Measurements from ENCODE around the gene RPL37A. TPM values are rescaled to one million over a fixed set of nuclear protein-coding genes. Genes with fewer than 3 reads are reported as not detected.

Gene RPL37A
- total and polyA plus RNA-seq, 9 of the 15 experiments (the other 6 are each of a cell fraction or from before 2014, with no cell fraction given), result 1,938 to 3,349 (median 2,436) TPM

DNA sequence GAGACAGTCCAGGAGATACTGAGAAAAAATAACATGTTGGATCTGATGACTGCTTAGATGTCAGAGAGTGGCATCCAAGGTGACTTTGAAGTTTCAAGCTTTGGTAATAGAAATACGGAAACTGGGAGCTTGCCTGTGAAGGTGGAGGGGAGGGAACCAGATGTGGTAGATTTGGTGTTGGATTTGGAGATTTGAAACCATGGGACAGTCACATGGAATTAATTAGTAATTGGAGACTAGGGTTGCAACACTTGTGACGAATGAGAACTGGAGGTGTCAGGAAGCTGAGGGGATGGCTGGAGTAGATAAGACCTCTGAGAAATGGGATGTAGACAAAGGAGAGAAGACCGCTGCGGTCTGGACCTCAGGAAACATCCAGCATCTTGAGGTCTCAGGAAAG lies 46.7 kb downstream of the RPL37A start (continued):
- TF ChIP-seq CHCHD3 (CRISPR knock-in tag; IDR thresholded peaks at IDR 0.05), result no peak
- TF ChIP-seq GABPA (tag; conservative IDR thresholded peaks at IDR 0.05; ENCODE audit: low read depth), result peak; percentile 38; the same call in 1 of the 2 replicates
- TF ChIP-seq TEAD2 (tag; IDR thresholded peaks at IDR 0.05), result no peak
- TF ChIP-seq LEF1 (IDR thresholded peaks at IDR 0.05), result no peak
- no peak for TF ChIP-seq TBL1XR1 (IDR thresholded peaks at IDR 0.05; ENCODE audit: low read length in 2 of 2)
- TF ChIP-seq, protein P1, sequence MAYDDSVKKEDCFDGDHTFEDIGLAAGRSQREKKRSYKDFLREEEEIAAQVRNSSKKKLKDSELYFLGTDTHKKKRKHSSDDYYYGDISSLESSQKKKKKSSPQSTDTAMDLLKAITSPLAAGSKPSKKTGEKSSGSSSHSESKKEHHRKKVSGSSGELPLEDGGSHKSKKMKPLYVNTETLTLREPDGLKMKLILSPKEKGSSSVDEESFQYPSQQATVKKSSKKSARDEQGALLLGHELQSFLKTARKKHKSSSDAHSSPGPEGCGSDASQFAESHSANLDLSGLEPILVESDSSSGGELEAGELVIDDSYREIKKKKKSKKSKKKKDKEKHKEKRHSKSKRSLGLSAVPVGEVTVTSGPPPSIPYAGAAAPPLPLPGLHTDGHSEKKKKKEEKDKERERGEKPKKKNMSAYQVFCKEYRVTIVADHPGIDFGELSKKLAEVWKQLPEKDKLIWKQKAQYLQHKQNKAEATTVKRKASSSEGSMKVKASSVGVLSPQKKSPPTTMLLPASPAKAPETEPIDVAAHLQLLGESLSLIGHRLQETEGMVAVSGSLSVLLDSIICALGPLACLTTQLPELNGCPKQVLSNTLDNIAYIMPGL (CRISPR knock-in tag; IDR thresholded peaks at IDR 0.05), result no peak
- TF ChIP-seq LCOR (CRISPR knock-in tag; IDR thresholded peaks at IDR 0.05), result no peak
- TF ChIP-seq, protein P2, sequence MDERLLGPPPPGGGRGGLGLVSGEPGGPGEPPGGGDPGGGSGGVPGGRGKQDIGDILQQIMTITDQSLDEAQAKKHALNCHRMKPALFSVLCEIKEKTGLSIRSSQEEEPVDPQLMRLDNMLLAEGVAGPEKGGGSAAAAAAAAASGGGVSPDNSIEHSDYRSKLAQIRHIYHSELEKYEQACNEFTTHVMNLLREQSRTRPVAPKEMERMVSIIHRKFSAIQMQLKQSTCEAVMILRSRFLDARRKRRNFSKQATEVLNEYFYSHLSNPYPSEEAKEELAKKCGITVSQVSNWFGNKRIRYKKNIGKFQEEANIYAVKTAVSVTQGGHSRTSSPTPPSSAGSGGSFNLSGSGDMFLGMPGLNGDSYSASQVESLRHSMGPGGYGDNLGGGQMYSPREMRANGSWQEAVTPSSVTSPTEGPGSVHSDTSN (CRISPR knock-in tag; IDR thresholded peaks at IDR 0.05; ENCODE audit: low read depth), result no peak
- TF ChIP-seq, protein P2 (tag; conservative IDR thresholded peaks at IDR 0.05; ENCODE audit: low read depth), result peak; percentile 57
- TF ChIP-seq CBFA2T2 (conservative IDR thresholded peaks at IDR 0.05), result no peak
- no peak for TF ChIP-seq TRIM28 (IDR thresholded peaks at IDR 0.05)
- TF ChIP-seq ZNF41 (CRISPR knock-in tag; conservative IDR thresholded peaks at IDR 0.05), result no peak
- TF ChIP-seq KLF16 (IDR thresholded peaks at IDR 0.05), result no peak
- TF ChIP-seq, protein P3, sequence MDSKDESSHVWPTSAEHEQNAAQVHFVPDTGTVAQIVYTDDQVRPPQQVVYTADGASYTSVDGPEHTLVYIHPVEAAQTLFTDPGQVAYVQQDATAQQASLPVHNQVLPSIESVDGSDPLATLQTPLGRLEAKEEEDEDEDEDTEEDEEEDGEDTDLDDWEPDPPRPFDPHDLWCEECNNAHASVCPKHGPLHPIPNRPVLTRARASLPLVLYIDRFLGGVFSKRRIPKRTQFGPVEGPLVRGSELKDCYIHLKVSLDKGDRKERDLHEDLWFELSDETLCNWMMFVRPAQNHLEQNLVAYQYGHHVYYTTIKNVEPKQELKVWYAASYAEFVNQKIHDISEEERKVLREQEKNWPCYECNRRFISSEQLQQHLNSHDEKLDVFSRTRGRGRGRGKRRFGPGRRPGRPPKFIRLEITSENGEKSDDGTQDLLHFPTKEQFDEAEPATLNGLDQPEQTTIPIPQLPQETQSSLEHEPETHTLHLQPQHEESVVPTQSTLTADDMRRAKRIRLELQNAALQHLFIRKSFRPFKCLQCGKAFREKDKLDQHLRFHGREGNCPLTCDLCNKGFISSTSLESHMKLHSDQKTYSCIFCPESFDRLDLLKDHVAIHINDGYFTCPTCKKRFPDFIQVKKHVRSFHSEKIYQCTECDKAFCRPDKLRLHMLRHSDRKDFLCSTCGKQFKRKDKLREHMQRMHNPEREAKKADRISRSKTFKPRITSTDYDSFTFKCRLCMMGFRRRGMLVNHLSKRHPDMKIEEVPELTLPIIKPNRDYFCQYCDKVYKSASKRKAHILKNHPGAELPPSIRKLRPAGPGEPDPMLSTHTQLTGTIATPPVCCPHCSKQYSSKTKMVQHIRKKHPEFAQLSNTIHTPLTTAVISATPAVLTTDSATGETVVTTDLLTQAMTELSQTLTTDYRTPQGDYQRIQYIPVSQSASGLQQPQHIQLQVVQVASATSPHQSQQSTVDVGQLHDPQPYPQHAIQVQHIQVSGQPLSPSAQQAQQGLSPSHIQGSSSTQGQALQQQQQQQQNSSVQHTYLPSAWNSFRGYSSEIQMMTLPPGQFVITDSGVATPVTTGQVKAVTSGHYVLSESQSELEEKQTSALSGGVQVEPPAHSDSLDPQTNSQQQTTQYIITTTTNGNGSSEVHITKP (IDR thresholded peaks at IDR 0.05; ENCODE audit: partially characterized antibody), result no peak
- no peak for TF ChIP-seq EP400 (IDR thresholded peaks at IDR 0.05)
- no peak for TF ChIP-seq STAT5B (CRISPR knock-in tag; IDR thresholded peaks at IDR 0.05)
- TF ChIP-seq ZNF436 (CRISPR knock-in tag; IDR thresholded peaks at IDR 0.05), result no peak
- no peak for TF ChIP-seq ZBTB17 (CRISPR knock-in tag; IDR thresholded peaks at IDR 0.05)
- no peak for TF ChIP-seq SAP30 (IDR thresholded peaks at IDR 0.05; ENCODE audit: borderline replicate concordance, insufficient read depth, low read depth, low read length, poor library complexity, severe bottlenecking)
- no peak for TF ChIP-seq ESRRB (CRISPR knock-in tag; IDR thresholded peaks at IDR 0.05; ENCODE audit: borderline replicate concordance)
- no peak for TF ChIP-seq IRF2 (CRISPR knock-in tag; IDR thresholded peaks at IDR 0.05)
- TF ChIP-seq, protein P4, sequence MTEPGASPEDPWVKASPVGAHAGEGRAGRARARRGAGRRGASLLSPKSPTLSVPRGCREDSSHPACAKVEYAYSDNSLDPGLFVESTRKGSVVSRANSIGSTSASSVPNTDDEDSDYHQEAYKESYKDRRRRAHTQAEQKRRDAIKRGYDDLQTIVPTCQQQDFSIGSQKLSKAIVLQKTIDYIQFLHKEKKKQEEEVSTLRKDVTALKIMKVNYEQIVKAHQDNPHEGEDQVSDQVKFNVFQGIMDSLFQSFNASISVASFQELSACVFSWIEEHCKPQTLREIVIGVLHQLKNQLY (CRISPR knock-in tag; conservative IDR thresholded peaks at IDR 0.05), result no peak
